Pancreas (tissue), 10 donors: ENCODE data around the gene TAX1BP3. TPM values are rescaled to one million over a fixed set of nuclear protein-coding genes. Genes with fewer than 3 reads are reported as not detected.

Experiments
- ATAC-seq, 4 donors: fragments of 200-7000 bp; cut with Tn5 transposase; one replicate each; pipeline versions ENCODE4 v1.8.0 to v1.9.1; 2020; ENCODE audit warnings: mild to moderate bottlenecking in 4 of 4, moderate library complexity in 4 of 4
- DNase-seq, 6 donors: peaks; one replicate each; pipeline ENCODE4 v3.0.0-alpha.2; 2020
- FAIRE-seq: peaks from 2 replicates; lab custom pipeline; 2012; peaks lifted over from hg19 to GRCh38; lab: Jason Lieb, UNC
- H3K27ac ChIP-seq, 4 donors: fragments of 200-600 bp; sonication (generic); 1 replicate in 3 of 4; 2 replicates in 1 of 4; pipeline versions ENCODE4 v1.5.0 to v1.8.0; 2020
- H3K27me3 ChIP-seq, 4 donors: fragments of 200-600 bp; one replicate each; pipeline ENCODE4 v1.8.0; 2021
- H3K36me3 ChIP-seq, 3 donors: fragments of 200-600 bp; sonication (generic) in 1 of 3; one replicate each; pipeline versions ENCODE4 v1.5.0 to v1.8.0; 2020 to 2021
- H3K4me1 ChIP-seq, 3 donors: fragments of 200-600 bp; one replicate each; pipeline ENCODE4 v1.8.0; 2021
- H3K4me3 ChIP-seq, 4 donors: fragments of 200-600 bp; sonication (generic) in 2 of 4; one replicate each; pipeline versions ENCODE4 v1.5.0 to v1.8.0; 2020 to 2021
- H3K9me3 ChIP-seq, 4 donors: fragments of 200-600 bp; one replicate each; pipeline ENCODE4 v1.8.0; 2021
- WGBS, 2 donors: extraction: QIAGEN DNeasy Blood & Tissue Kit; methylation state at CpG; one replicate each; pipeline ENCODE4 v1.1.7; 2013; 5-methylcytosine and 5-hydroxymethylcytosine counted together
- intact Hi-C, 3 donors: fragments of 100-400 bp; cut with DNase I; formaldehyde crosslinking; loops; one replicate each; pipeline versions ENCODE4 v1.11.1 to v1.14.2; 2022
- polyA plus RNA-seq, 2 donors: library from polyadenylated mRNA; stranded (reverse); fragments of 200-250 nt; gene quantifications; one replicate each; pipeline ENCODE4 v1.2.3, GENCODE V29; 2013
- total RNA-seq, 6 donors: library from RNA; stranded (reverse); fragmentation: NEBNext Ultra II Directional in 4 of 6; extraction: Animal tissue kit (Norgen Biotek cat#: 25700) in 4 of 6; gene quantifications; one replicate each; pipeline versions ENCODE4 v1.2.1 to v1.2.4, GENCODE V29; 2021 to 2023
- TF ChIP-seq, protein P1 (sequence below), 4 donors: fragments of 200-600 bp; sonication (generic) in 3 of 4; IDR thresholded peaks; one replicate each; pipeline versions ENCODE4 v1.5.0 to v1.8.0; 2021; ENCODE audit warnings: antibody characterized with exemption in 4 of 4
- donor health status: healthy with polysubstance abuse.
- donor health status: DM: no; HTN: no; CAD: no; lungs with moderate emphysema.
- donor health status: DM: no; HTN: no; CAD: no.
- donor health status: control.
- donor health status: control.
- donor health status: Bipolar disorder and iron deficiency.
- donor health status: DM: yes; HTN: yes; CAD: no.
- donor health status: DM: no; HTN: no; CAD: no.
- donor health status: DM: no; HTN: no; CAD: no.
- donor health status: DM: yes; HTN: yes; CAD: no.

The TAX1BP3 gene, protein sequence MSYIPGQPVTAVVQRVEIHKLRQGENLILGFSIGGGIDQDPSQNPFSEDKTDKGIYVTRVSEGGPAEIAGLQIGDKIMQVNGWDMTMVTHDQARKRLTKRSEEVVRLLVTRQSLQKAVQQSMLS
- total RNA-seq: 10 to 100 TPM; 31.4 to 80.6 (median 36.5) TPM
- 10 to 100 TPM; 58.4 to 62.7 TPM for polyA plus RNA-seq

DNA sequence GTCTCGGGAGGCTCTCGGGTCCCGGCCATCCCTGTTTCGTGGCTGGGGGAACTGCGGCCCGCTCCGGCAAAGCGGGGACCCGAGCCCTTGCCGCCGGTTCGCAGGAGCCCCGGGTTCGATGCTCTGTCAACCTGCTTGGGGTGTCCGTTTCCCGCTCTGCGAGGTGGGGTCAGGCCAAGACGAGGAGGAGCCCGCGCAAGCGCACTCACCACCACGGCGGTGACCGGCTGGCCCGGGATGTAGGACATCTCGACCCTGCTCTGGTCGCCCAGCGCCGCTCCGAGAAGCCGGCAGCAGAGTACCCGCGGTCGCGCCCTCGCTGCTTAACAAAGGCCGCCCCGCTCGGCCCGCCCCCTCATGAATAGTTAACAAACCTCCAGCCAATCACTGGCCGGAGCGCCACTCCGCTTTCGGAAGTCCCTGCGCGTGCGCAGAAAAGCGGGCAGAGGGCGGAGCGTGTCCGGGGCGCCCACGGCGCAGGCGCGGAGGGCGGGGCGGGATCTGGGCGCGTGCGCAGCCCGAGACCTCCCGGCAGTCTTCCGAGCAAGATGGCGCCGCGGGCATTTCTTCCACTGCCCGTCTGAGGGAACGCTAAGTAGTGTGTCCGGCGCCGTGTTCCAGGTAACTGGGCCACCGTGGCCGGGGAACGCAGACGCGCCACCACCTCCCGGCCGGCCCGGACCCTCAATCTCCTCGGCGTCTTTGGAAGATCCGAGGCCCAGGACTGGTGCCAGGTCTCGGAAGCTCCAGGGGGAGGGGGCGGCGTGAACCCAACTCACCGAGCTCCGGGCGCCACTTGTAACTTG lies at the start of gene TAX1BP3, which contains the start of gene EMC6:
TSS of gene TAX1BP3 (minus strand) at position 300 of the 806 bp plus-strand sequence. CDS start at position 248, 52 bp downstream.
TSS of gene EMC6 (plus strand) at position 534 of the 806 bp plus-strand sequence. CDS start 335 bp downstream, outside the sequence.
- TF ChIP-seq, protein P1, sequence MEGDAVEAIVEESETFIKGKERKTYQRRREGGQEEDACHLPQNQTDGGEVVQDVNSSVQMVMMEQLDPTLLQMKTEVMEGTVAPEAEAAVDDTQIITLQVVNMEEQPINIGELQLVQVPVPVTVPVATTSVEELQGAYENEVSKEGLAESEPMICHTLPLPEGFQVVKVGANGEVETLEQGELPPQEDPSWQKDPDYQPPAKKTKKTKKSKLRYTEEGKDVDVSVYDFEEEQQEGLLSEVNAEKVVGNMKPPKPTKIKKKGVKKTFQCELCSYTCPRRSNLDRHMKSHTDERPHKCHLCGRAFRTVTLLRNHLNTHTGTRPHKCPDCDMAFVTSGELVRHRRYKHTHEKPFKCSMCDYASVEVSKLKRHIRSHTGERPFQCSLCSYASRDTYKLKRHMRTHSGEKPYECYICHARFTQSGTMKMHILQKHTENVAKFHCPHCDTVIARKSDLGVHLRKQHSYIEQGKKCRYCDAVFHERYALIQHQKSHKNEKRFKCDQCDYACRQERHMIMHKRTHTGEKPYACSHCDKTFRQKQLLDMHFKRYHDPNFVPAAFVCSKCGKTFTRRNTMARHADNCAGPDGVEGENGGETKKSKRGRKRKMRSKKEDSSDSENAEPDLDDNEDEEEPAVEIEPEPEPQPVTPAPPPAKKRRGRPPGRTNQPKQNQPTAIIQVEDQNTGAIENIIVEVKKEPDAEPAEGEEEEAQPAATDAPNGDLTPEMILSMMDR (IDR thresholded peaks at IDR 0.05): no peak
- DNase-seq (peak; percentile 97 to 100 (median 100)), ATAC-seq (peak; percentile 86 to 95 (median 90)), FAIRE-seq (no peak)
- no peaks in the 10 kb centered on the region for H3K27me3 ChIP-seq
- WGBS, 2 donors: 0% methylated on average over 89 of the region's 89 CpGs
- H3K4me3 ChIP-seq: peak within 1 kb of the TSS; percentile 88 to 99 (median 92)
- intact Hi-C loops: no loop called here
- no peaks in the 10 kb centered on the region for H3K9me3 ChIP-seq
- H3K36me3 ChIP-seq: peaks cover 0 to 11% (median 0%) of the 10 kb centered on the region in 3 donors
- peaks cover 9 to 25% (median 12%) of the 10 kb centered on the region in 3 donors for H3K4me1 ChIP-seq
- H3K27ac ChIP-seq: peak within 1 kb of the TSS; percentile 94 to 99 (median 97)

DNA sequence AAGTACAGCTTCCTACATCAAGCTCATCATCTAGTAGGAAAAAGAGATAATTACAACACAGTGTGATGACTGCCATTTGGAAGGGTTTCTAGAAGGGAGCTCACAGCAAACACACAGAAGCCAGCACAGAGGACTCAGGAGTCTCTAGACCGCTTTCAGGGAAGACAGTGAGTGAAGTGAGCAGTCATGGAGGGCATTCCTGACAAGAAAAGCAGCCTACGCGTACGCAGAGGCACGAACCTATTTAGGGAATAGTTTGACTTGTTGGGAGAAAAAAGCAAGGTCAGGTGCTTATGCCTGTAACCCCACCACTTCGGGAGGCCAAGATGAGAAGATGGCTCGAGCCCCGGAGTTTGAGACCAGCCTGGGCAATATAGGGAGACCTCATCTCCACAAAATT lies 46.9 kb upstream of the TAX1BP3 start:
- H3K27me3 ChIP-seq: no peaks in the 10 kb centered on the region
- FAIRE-seq: no peak
- intact Hi-C loops: no loop called here
- TF ChIP-seq, protein P1 (IDR thresholded peaks at IDR 0.05): no peak
- 89 to 94% methylated on average over 8 of the region's 8 CpGs for WGBS, 2 donors
- H3K9me3 ChIP-seq: no peaks in the 10 kb centered on the region
- H3K36me3 ChIP-seq: peaks cover 0 to 23% (median 4%) of the 10 kb centered on the region in 3 donors
- no peak for ATAC-seq
- DNase-seq: no peak
- H3K4me1 ChIP-seq: no peaks in the 10 kb centered on the region
- no peak overlapping the region for H3K4me3 ChIP-seq
- H3K27ac ChIP-seq: no peak overlapping the region

DNA sequence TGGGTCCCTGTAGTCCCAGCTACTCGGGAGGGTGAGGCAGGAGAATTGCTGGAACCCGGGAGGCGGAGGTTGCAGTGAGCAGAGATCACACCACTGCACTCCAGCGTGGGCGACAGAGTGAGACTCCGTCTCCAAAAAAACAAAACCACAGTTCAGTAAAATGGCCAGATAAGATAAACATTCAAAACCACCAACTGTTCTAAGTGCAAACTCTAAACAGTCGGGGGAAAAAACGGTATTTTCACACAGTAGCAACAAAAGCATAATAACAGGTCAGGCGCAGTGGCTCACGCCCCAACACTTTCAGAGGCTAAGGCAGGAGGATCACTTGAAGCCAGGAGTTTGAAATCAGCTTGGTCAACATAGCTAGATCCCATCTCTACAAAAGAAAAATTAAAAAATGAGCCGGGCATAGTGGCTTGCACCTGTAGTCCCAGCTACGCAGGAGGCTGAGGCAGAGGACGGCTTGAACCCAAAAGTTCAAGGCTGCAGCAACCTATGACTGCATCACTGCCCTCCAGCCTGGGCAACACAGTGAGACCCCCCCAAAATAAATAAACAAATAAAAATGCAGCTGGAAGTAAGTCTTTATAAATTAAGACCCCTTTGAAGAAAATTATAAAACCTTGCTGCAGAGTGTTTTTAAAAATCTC lies 44.6 kb upstream of the TAX1BP3 start:
- no peak overlapping the region for H3K27ac ChIP-seq
- H3K9me3 ChIP-seq: no peaks in the 10 kb centered on the region
- 83% methylated on average over 13 of the region's 13 CpGs for WGBS, 2 donors
- no peak overlapping the region for H3K4me3 ChIP-seq
- H3K36me3 ChIP-seq: peaks cover 0 to 18% (median 4%) of the 10 kb centered on the region in 3 donors
- no peaks in the 10 kb centered on the region for H3K4me1 ChIP-seq
- H3K27me3 ChIP-seq: no peaks in the 10 kb centered on the region
- TF ChIP-seq, protein P1 (IDR thresholded peaks at IDR 0.05): no peak
- ATAC-seq: no peak
- DNase-seq: no peak
- intact Hi-C loops: no loop called here
- FAIRE-seq: no peak

DNA sequence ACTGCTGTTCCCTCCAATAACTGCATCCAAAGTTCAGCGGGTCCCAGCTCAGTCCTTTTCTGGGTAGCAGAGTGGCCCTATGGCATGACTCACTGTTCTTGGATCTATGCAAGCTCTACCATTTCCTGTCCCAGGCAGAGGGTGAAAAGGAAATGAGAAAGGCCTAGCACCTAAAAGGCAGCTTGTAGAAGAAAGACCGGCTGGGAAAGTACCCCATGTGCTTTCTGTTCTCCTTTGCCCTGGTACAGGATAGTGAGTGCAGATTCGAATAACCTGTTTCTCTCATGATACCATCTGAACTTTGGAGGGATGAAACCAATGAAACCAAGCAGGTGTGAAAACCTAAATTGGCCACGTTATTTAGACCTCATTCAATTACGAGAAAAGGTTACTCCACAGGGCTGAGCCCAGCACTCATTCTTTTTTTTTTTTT lies 42.6 kb upstream of the TAX1BP3 start:
- DNase-seq (no peak), FAIRE-seq (no peak), ATAC-seq (peak in 3 of 4 donors; percentile 32 to 72 (median 59))
- Histone ChIP-seq H3K27me3 (no peaks in the 10 kb centered on the region), H3K9me3 (no peaks in the 10 kb centered on the region), H3K4me1 (no peaks in the 10 kb centered on the region), H3K36me3 (peaks cover 0 to 18% (median 4%) of the 10 kb centered on the region in 3 donors), H3K4me3 (no peak overlapping the region), H3K27ac (no peak overlapping the region)
- WGBS, 2 donors: 70 to 88% methylated on average over 5 of the region's 5 CpGs
- intact Hi-C loops: no loop called here
- TF ChIP-seq, protein P1 (IDR thresholded peaks at IDR 0.05): no peak
